ENCODE results near the gene PFKFB1. TPM values are rescaled to one million over a fixed set of nuclear protein-coding genes. Genes with fewer than 3 reads are reported as not detected.
A peak's percentile ranks its signal among the peaks of the same experiment; 100 is the strongest.

Gene PFKFB1
- total RNA-seq, 8 experiments from 2014 or later = 0.21 to 0.69 (median 0.31) TPM; not detected in 1

GRCh38 chrX:54978448-54978847 is 15.5 kb downstream of the PFKFB1 start:
- Histone ChIP-seq H3K27ac (no peak overlapping the region), H3K4me3 (no peak overlapping the region), H3K4me1 (replicated peaks in 1 of 2) (no peaks in the 10 kb centered on the region)
- no peak for ATAC-seq (replicated peaks in 6 of 8)
- in situ Hi-C loops (cut with MboI; ENCODE audit: low pct_unique_long_range_greater_than_20kb in 2 of 9, low sequenced_read_pairs in 9 of 9, unreplicated experiment in 9 of 9) = no loop called here

- no peaks in the 10 kb centered on the region for H3K4me1 ChIP-seq (replicated peaks in 1 of 2)
- H3K27ac ChIP-seq = no peak overlapping the region
- in situ Hi-C loops (cut with MboI; ENCODE audit: low pct_unique_long_range_greater_than_20kb in 2 of 9, low sequenced_read_pairs in 9 of 9, unreplicated experiment in 9 of 9) = no loop called here
- no peak for ATAC-seq (replicated peaks in 6 of 8)
- no peak overlapping the region for H3K4me3 ChIP-seq
- WGBS, 10 experiments = 0 to 83% (median 34%) methylated on average over 1 to 4 of the region's 4 CpGs; no CpG with 5 or more reads in 2 of the 10 experiments
Observed at GRCh38 chrX:54977387-54977786, 16.6 kb downstream of the PFKFB1 start.

- WGBS, 10 experiments = 0 to 100% (median 48%) methylated on average over 1 to 4 of the region's 4 CpGs; no CpG with 5 or more reads in 1 of the 10 experiments
- in situ Hi-C loops (cut with MboI; ENCODE audit: low pct_unique_long_range_greater_than_20kb in 2 of 9, low sequenced_read_pairs in 9 of 9, unreplicated experiment in 9 of 9) = no loop called here
- no peak for ATAC-seq (replicated peaks in 6 of 8)
- no peak overlapping the region for H3K4me3 ChIP-seq
- no peaks in the 10 kb centered on the region for H3K4me1 ChIP-seq (replicated peaks in 1 of 2)
- H3K27ac ChIP-seq = no peak overlapping the region
Observed at GRCh38 chrX:54964766-54965497, 29.1 kb downstream of the PFKFB1 start.

- ATAC-seq (replicated peaks in 6 of 8) = no peak
- in situ Hi-C loops (cut with MboI; ENCODE audit: low pct_unique_long_range_greater_than_20kb in 2 of 9, low sequenced_read_pairs in 9 of 9, unreplicated experiment in 9 of 9) = no loop called here
- no peak overlapping the region for H3K4me3 ChIP-seq
- no peak overlapping the region for H3K27ac ChIP-seq
- H3K4me1 ChIP-seq (replicated peaks in 1 of 2) = no peaks in the 10 kb centered on the region
- WGBS, 10 experiments = 0 to 75% methylated on average over 1 of the region's 1 CpG; no CpG with 5 or more reads in 8 of the 10 experiments
Observed at GRCh38 chrX:54961750-54962149, 32.2 kb downstream of the PFKFB1 start.

- peak in 1 of 8 experiments; percentile 33 for ATAC-seq (replicated peaks in 6 of 8)
- WGBS, 10 experiments = 35% methylated on average over 3 of the region's 8 CpGs; no CpG with 5 or more reads in 9 of the 10 experiments
- Histone ChIP-seq H3K27ac (no peak overlapping the region), H3K4me1 (replicated peaks in 1 of 2) (no peaks in the 10 kb centered on the region), H3K4me3 (no peak overlapping the region)
- in situ Hi-C loops (cut with MboI; ENCODE audit: low pct_unique_long_range_greater_than_20kb in 2 of 9, low sequenced_read_pairs in 9 of 9, unreplicated experiment in 9 of 9) = no loop called here
Observed at GRCh38 chrX:54950730-54951375, 43.1 kb downstream of the PFKFB1 start.

- in situ Hi-C loops (cut with MboI; ENCODE audit: low pct_unique_long_range_greater_than_20kb in 2 of 9, low sequenced_read_pairs in 9 of 9, unreplicated experiment in 9 of 9) = no loop called here
- Histone ChIP-seq H3K4me3 (no peak overlapping the region), H3K27ac (no peak overlapping the region), H3K4me1 (replicated peaks in 1 of 2) (no peaks in the 10 kb centered on the region)
- 0 to 100% (median 77%) methylated on average over 1 to 5 of the region's 6 CpGs; no CpG with 5 or more reads in 5 of the 10 experiments for WGBS, 10 experiments
- ATAC-seq (replicated peaks in 6 of 8) = no peak
Observed at GRCh38 chrX:54945224-54945623, 48.8 kb downstream of the PFKFB1 start.

- no peak for ATAC-seq (replicated peaks in 6 of 8)
- Histone ChIP-seq H3K4me3 (no peak overlapping the region), H3K4me1 (replicated peaks in 1 of 2) (no peaks in the 10 kb centered on the region), H3K27ac (no peak overlapping the region)
- in situ Hi-C loops (cut with MboI; ENCODE audit: low pct_unique_long_range_greater_than_20kb in 2 of 9, low sequenced_read_pairs in 9 of 9, unreplicated experiment in 9 of 9) = no loop called here
Observed at GRCh38 chrX:54944816-54945215, 49.2 kb downstream of the PFKFB1 start.

GRCh38 chrX:54937416-54937815 is 56.6 kb downstream of the PFKFB1 start:
- ATAC-seq (replicated peaks in 6 of 8) = no peak
- Histone ChIP-seq H3K4me3 (no peak overlapping the region), H3K4me1 (replicated peaks in 1 of 2) (no peaks in the 10 kb centered on the region), H3K27ac (no peak overlapping the region)
- in situ Hi-C loops (cut with MboI; ENCODE audit: low pct_unique_long_range_greater_than_20kb in 2 of 9, low sequenced_read_pairs in 9 of 9, unreplicated experiment in 9 of 9) = no loop called here
- 48 to 80% (median 71%) methylated on average over 1 to 4 of the region's 4 CpGs; no CpG with 5 or more reads in 7 of the 10 experiments for WGBS, 10 experiments

GRCh38 chrX:54935306-54935705 is 58.7 kb downstream of the PFKFB1 start:
- ATAC-seq (replicated peaks in 6 of 8) = peak in 3 of 8 experiments; percentile 25 to 80 (median 69)
- WGBS, 10 experiments = 42% methylated on average over 2 of the region's 4 CpGs; no CpG with 5 or more reads in 9 of the 10 experiments
- Histone ChIP-seq H3K27ac (no peak overlapping the region), H3K4me1 (replicated peaks in 1 of 2) (no peaks in the 10 kb centered on the region), H3K4me3 (no peak overlapping the region)
- in situ Hi-C loops (cut with MboI; ENCODE audit: low pct_unique_long_range_greater_than_20kb in 2 of 9, low sequenced_read_pairs in 9 of 9, unreplicated experiment in 9 of 9) = no loop called here

GRCh38 chrX:54934890-54935289 is 59.1 kb downstream of the PFKFB1 start:
- H3K4me3 ChIP-seq = no peak overlapping the region
- WGBS, 10 experiments = 71% methylated on average over 2 of the region's 3 CpGs; no CpG with 5 or more reads in 9 of the 10 experiments
- ATAC-seq (replicated peaks in 6 of 8) = peak in 1 of 8 experiments; percentile 12
- in situ Hi-C loops (cut with MboI; ENCODE audit: low pct_unique_long_range_greater_than_20kb in 2 of 9, low sequenced_read_pairs in 9 of 9, unreplicated experiment in 9 of 9) = no loop called here
- H3K4me1 ChIP-seq (replicated peaks in 1 of 2) = no peaks in the 10 kb centered on the region
- H3K27ac ChIP-seq = no peak overlapping the region

GRCh38 chrX:54934058-54934457 is 59.9 kb downstream of the PFKFB1 start:
- in situ Hi-C loops (cut with MboI; ENCODE audit: low pct_unique_long_range_greater_than_20kb in 2 of 9, low sequenced_read_pairs in 9 of 9, unreplicated experiment in 9 of 9) = no loop called here
- no peaks in the 10 kb centered on the region for H3K4me1 ChIP-seq (replicated peaks in 1 of 2)
- H3K4me3 ChIP-seq = no peak overlapping the region
- WGBS, 10 experiments = 40 to 90% (median 50%) methylated on average over 1 to 2 of the region's 6 CpGs; no CpG with 5 or more reads in 7 of the 10 experiments
- no peak overlapping the region for H3K27ac ChIP-seq
- ATAC-seq (replicated peaks in 6 of 8) = no peak

- Histone ChIP-seq H3K4me3 (no peak overlapping the region), H3K4me1 (replicated peaks in 1 of 2) (no peaks in the 10 kb centered on the region), H3K27ac (no peak overlapping the region)
- in situ Hi-C loops (cut with MboI; ENCODE audit: low pct_unique_long_range_greater_than_20kb in 2 of 9, low sequenced_read_pairs in 9 of 9, unreplicated experiment in 9 of 9) = no loop called here
- ATAC-seq (replicated peaks in 6 of 8) = no peak
- WGBS, 10 experiments = 35 to 66% (median 60%) methylated on average over 1 to 8 of the region's 10 CpGs; no CpG with 5 or more reads in 7 of the 10 experiments
Observed at GRCh38 chrX:54933150-54933826, 60.7 kb downstream of the PFKFB1 start.

- 29 to 100% (median 67%) methylated on average over 1 to 2 of the region's 2 CpGs; no CpG with 5 or more reads in 5 of the 10 experiments for WGBS, 10 experiments
- Histone ChIP-seq H3K4me1 (replicated peaks in 1 of 2) (no peaks in the 10 kb centered on the region), H3K27ac (no peak overlapping the region), H3K4me3 (no peak overlapping the region)
- ATAC-seq (replicated peaks in 6 of 8) = no peak
- in situ Hi-C loops (cut with MboI; ENCODE audit: low pct_unique_long_range_greater_than_20kb in 2 of 9, low sequenced_read_pairs in 9 of 9, unreplicated experiment in 9 of 9) = no loop called here
Observed at GRCh38 chrX:54931107-54931506, 62.9 kb downstream of the PFKFB1 start.

All from motor neuron (in vitro differentiated cells).